ENCODE results near the gene TNK2. TPM values are rescaled to one million over a fixed set of nuclear protein-coding genes. Genes with fewer than 3 reads are reported as not detected.

Gene TNK2
- total RNA-seq, 4 donors from 2014 or later = 42.3 to 105 (median 53.1) TPM

GRCh38 chr3:195895861-195896360 lies 12.4 kb downstream of the TNK2 start:
- TF ChIP-seq POLR2A (IDR thresholded peaks at IDR 0.05) (no peak), CTCF (IDR thresholded peaks at IDR 0.05) (no peak)
- WGBS, 2 donors = 0 to 1% methylated on average over 2 to 15 of the region's 47 CpGs
- H3K4me3 ChIP-seq (ENCODE audit: low read depth, poor library complexity, severe bottlenecking) = peak overlapping the region; percentile 37
- intact Hi-C loops (cut with DNase I; ENCODE audit: low total_unique reads) = no loop called here
- peak in 1 of 2 donors; percentile 95 for DNase-seq (ENCODE audit: low spot score in 2 of 2)

DNA sequence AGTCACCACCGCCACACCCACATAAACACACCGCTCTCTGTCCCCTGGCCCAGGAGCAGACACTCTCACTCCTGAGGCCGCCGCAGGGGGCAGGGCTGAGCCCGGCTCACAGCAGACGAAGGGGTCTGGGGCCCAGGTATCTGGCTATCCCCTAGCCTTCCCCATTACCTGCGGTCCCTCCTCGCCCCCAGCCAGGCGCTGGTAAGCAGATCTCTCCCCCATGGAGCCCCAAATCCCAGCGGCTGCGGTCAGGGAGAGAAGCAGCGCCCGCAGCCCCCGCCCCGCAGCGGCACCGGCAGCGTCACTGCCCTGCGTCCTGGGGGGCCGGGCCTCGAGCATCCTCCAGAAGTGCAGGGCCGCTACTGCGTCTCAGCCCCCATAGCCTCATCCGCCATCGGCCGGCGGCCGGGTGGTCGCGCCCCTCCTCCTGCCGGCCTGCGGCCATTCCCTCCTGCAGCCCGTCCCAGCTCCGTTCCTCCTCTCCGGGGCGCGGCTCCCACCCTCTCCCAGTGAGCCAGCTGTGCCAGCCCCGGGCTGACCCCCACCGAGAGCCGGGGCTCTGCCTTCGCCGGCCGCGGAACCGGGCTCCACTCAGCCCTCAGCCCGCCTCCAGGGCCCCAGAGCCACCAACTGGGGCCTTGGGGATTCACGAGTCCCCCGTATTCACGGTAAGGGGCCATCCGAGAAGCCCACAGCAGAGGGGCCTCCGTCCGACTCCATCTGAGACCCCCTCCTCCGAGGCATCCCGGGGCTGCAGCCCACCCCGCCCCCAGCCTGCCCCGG lies 13.1 kb downstream of the TNK2 start:
- peak overlapping the region; percentile 37 for H3K4me3 ChIP-seq (ENCODE audit: low read depth, poor library complexity, severe bottlenecking)
- TF ChIP-seq CTCF (IDR thresholded peaks at IDR 0.05) (no peak), POLR2A (IDR thresholded peaks at IDR 0.05) (no peak)
- WGBS, 2 donors = 0 to 1% methylated on average over 13 to 39 of the region's 56 CpGs
- DNase-seq (ENCODE audit: low spot score in 2 of 2) = no peak
- intact Hi-C loops (cut with DNase I; ENCODE audit: low total_unique reads) = no loop called here

GRCh38 chr3:195893916-195894465 lies 14.4 kb downstream of the TNK2 start:
- TF ChIP-seq POLR2A (IDR thresholded peaks at IDR 0.05) (no peak), CTCF (IDR thresholded peaks at IDR 0.05) (no peak)
- H3K4me3 ChIP-seq (ENCODE audit: low read depth, poor library complexity, severe bottlenecking) = no peak overlapping the region
- intact Hi-C loops (cut with DNase I; ENCODE audit: low total_unique reads) = no loop called here

GRCh38 chr3:195893516-195893915 lies 14.8 kb downstream of the TNK2 start:
- TF ChIP-seq CTCF (IDR thresholded peaks at IDR 0.05) (no peak), POLR2A (IDR thresholded peaks at IDR 0.05) (no peak)
- no peak for DNase-seq (ENCODE audit: low spot score in 2 of 2)
- WGBS, 2 donors = 66 to 68% methylated on average over 4 of the region's 4 CpGs
- intact Hi-C loops (cut with DNase I; ENCODE audit: low total_unique reads) = no loop called here
- no peak overlapping the region for H3K4me3 ChIP-seq (ENCODE audit: low read depth, poor library complexity, severe bottlenecking)

More at GRCh38 chr3:195893916-195894465, 14.4 kb downstream of the TNK2 start:
- WGBS, 2 donors = 82 to 92% methylated on average over 8 of the region's 8 CpGs
- no peak for DNase-seq (ENCODE audit: low spot score in 2 of 2)

- no peak overlapping the region for H3K4me3 ChIP-seq (ENCODE audit: low read depth, poor library complexity, severe bottlenecking)
- no peak for TF ChIP-seq CTCF (IDR thresholded peaks at IDR 0.05)
- TF ChIP-seq POLR2A (IDR thresholded peaks at IDR 0.05) = no peak
- intact Hi-C loops (cut with DNase I; ENCODE audit: low total_unique reads) = no loop called here
- WGBS, 2 donors = 20 to 28% methylated on average over 4 to 7 of the region's 9 CpGs
- DNase-seq (ENCODE audit: low spot score in 2 of 2) = no peak
Measured at GRCh38 chr3:195893044-195893395, 15.3 kb downstream of the TNK2 start.
